HepG2 (cell line): Measurements from ENCODE around the gene DCAKD. TPM values are rescaled to one million over a fixed set of nuclear protein-coding genes. Genes with fewer than 3 reads are reported as not detected.

Source experiments
- ATAC-seq: fragments of 200-7000 bp; cut with Tn5 transposase; 3 replicates; pipeline ENCODE4 v1.9.1; 2020; ENCODE audit warnings: mild to moderate bottlenecking, moderate library complexity
- BruUV-seq: library from RNA; stranded (reverse); fragments of 400-500 nt; replicated peaks from 2 replicates; lab custom pipeline; 2021; lab: Mats Ljungman, UMichigan
- CTCF ChIA-PET: fragments of 300-600 bp; formaldehyde crosslinking; extraction: SDS; loops from one replicate; lab custom pipeline; 2021; ENCODE audit warnings: low total read pairs, inconsistent platforms, low intra/inter-chr PET ratio; lab: Yijun Ruan, JAX
- POLR2A ChIA-PET: fragments of 350-600 bp; sonication (Branson Sonifier 250); formaldehyde crosslinking; loops from one replicate; lab custom pipeline; 2020; ENCODE audit warnings: antibody characterized with exemption, inconsistent platforms; lab: Yijun Ruan, JAX
- DNase-seq: peaks from one replicate; pipeline ENCODE4 v3.0.0-alpha.2; 2015; ENCODE audit warnings: low spot score
- FAIRE-seq: peaks from 3 replicates; lab custom pipeline; 2011; peaks lifted over from hg19 to GRCh38; lab: Jason Lieb, UNC
- H2AFZ ChIP-seq: one replicate; pipeline ENCODE4 v1.6.1; 2011; ENCODE audit warnings: low read length, inconsistent platforms
- H3K27ac ChIP-seq: fragments of 300-600 bp; 3 replicates; pipeline ENCODE4 v1.8.0; 2011; ENCODE audit warnings: mixed run types, mild to moderate bottlenecking, mixed read lengths, low read length, inconsistent platforms; ENCODE audit not compliant: insufficient read depth; ENCODE audit errors: extremely low read length
- H3K27me3 ChIP-seq, 2 experiments: fragments of 200-600 bp in 1 of 2; 2 replicates in 1 of 2; 3 replicates in 1 of 2; pipeline versions ENCODE4 v1.6.0 to v1.8.0; 2011; ENCODE audit warnings: low read length in 2 of 2, mild to moderate bottlenecking in 2 of 2, moderate library complexity in 2 of 2, inconsistent platforms in 1 of 2; ENCODE audit not compliant: insufficient read depth in 2 of 2, control insufficient read depth in 1 of 2
- H3K36me3 ChIP-seq, 2 experiments: fragments of 200-600 bp in 1 of 2; replicated peaks in 1 of 2; 2 replicates in 1 of 2; 3 replicates in 1 of 2; pipeline versions ENCODE4 v1.5.1 to v1.8.0; 2011; ENCODE audit warnings: low read length in 2 of 2, inconsistent platforms in 1 of 2; ENCODE audit not compliant: insufficient read depth in 2 of 2, control insufficient read depth in 1 of 2
- H3K4me1 ChIP-seq: 2 replicates; pipeline ENCODE4 v1.5.1; 2012; ENCODE audit warnings: low read length, inconsistent platforms; ENCODE audit not compliant: insufficient read depth
- H3K4me2 ChIP-seq: 2 replicates; pipeline ENCODE4 v1.6.0; 2011; ENCODE audit warnings: low read depth, low read length, inconsistent platforms
- H3K4me3 ChIP-seq, 3 experiments: fragments of 200-600 bp in 1 of 3; sonication (generic), shearing (Covaris generic) in 1 of 3; replicated peaks in 1 of 3; 2 replicates each; pipeline ENCODE4 v1.5.1; 2011 to 2016; ENCODE audit warnings: low read length in 3 of 3, inconsistent platforms in 2 of 3, low read depth in 2 of 3, mild to moderate bottlenecking in 2 of 3, control low read depth in 1 of 3, mixed read lengths in 1 of 3; ENCODE audit not compliant: insufficient read depth in 1 of 3
- H3K79me2 ChIP-seq: one replicate; pipeline ENCODE4 v1.6.1; 2011; ENCODE audit warnings: low read length, inconsistent platforms; ENCODE audit not compliant: insufficient read depth
- H3K9ac ChIP-seq: 2 replicates; pipeline ENCODE4 v1.6.0; 2011; ENCODE audit warnings: mild to moderate bottlenecking, low read depth, low read length, inconsistent platforms; ENCODE audit not compliant: insufficient read depth
- H3K9me3 ChIP-seq: 2 replicates; pipeline ENCODE4 v1.5.1; 2012; ENCODE audit warnings: mild to moderate bottlenecking, low read length
- H4K20me1 ChIP-seq: 2 replicates; pipeline ENCODE4 v1.6.0; 2011; ENCODE audit warnings: inconsistent platforms, mild to moderate bottlenecking, low read length, moderate library complexity; ENCODE audit not compliant: insufficient read depth
- CHD2 ChIP-seq: IDR thresholded peaks from 2 replicates; pipeline ENCODE4 v1.6.1; 2011; ENCODE audit warnings: low read depth, low read length, improper control_type of control experiment
- FIP1L1 ChIP-seq: fragments of 200-400 bp; formaldehyde crosslinking; IDR thresholded peaks from 2 replicates; pipeline ENCODE4 v1.6.1; 2018; ENCODE audit warnings: low read depth, mild to moderate bottlenecking, low read length, moderate library complexity, borderline replicate concordance; ENCODE audit not compliant: insufficient read depth
- HMGA1 ChIP-seq: sonication (generic); formaldehyde crosslinking; conservative IDR thresholded peaks from 2 replicates; pipeline ENCODE4 v1.4.0; 2020; ENCODE audit warnings: missing genetic modification reagents
- KLF15 ChIP-seq: sonication (generic); formaldehyde crosslinking; IDR thresholded peaks from 2 replicates; pipeline ENCODE4 v1.8.1; 2023; ENCODE audit warnings: borderline replicate concordance, mild to moderate bottlenecking, inconsistent platforms, missing genetic modification reagents, mixed read lengths
- MTERF4 ChIP-seq: sonication (generic); formaldehyde crosslinking; IDR thresholded peaks from 2 replicates; pipeline ENCODE4 v1.8.0; 2023; ENCODE audit warnings: mild to moderate bottlenecking, missing genetic modification reagents
- NCOA5 ChIP-seq: sonication (generic); formaldehyde crosslinking; IDR thresholded peaks from 2 replicates; pipeline ENCODE4 v1.4.0; 2020; ENCODE audit warnings: missing genetic modification reagents
- PREB ChIP-seq: sonication (generic); formaldehyde crosslinking; IDR thresholded peaks from 2 replicates; pipeline ENCODE4 v1.4.0; 2020; ENCODE audit warnings: missing genetic modification reagents
- PTBP1 ChIP-seq: fragments of 200-400 bp; formaldehyde crosslinking; IDR thresholded peaks from 2 replicates; pipeline ENCODE4 v1.6.1; 2018; ENCODE audit warnings: low read length, low read depth; ENCODE audit not compliant: poor library complexity, severe bottlenecking
- SMYD3 ChIP-seq: sonication (generic); formaldehyde crosslinking; IDR thresholded peaks from 2 replicates; pipeline ENCODE4 v1.8.1; 2023; ENCODE audit warnings: mild to moderate bottlenecking, missing genetic modification reagents
- SP1 ChIP-seq, 2 experiments: fragments of 450-650 bp in 1 of 2; sonication (generic) in 1 of 2; formaldehyde crosslinking in 1 of 2; IDR thresholded peaks; 2 replicates each; pipeline versions ENCODE4 v1.4.0 to v1.6.1; 2016 to 2020; ENCODE audit warnings: missing genetic modification reagents in 1 of 2
- SYNCRIP ChIP-seq: fragments of 200-400 bp; formaldehyde crosslinking; IDR thresholded peaks from 2 replicates; pipeline ENCODE4 v1.6.1; 2018; ENCODE audit warnings: mild to moderate bottlenecking, low read depth, low read length; ENCODE audit not compliant: insufficient read depth
- TBP ChIP-seq: sonication (generic); formaldehyde crosslinking; IDR thresholded peaks from 2 replicates; pipeline ENCODE4 v1.5.0; 2020; ENCODE audit warnings: missing genetic modification reagents
- TEAD2 ChIP-seq: sonication (generic); formaldehyde crosslinking; IDR thresholded peaks from 2 replicates; pipeline ENCODE4 v1.9.0; 2021; ENCODE audit warnings: missing genetic modification reagents
- THAP7 ChIP-seq: sonication (generic); formaldehyde crosslinking; IDR thresholded peaks from 2 replicates; pipeline ENCODE4 v1.8.1; 2023; ENCODE audit warnings: mild to moderate bottlenecking, missing genetic modification reagents
- ZNF253 ChIP-seq: sonication (generic); formaldehyde crosslinking; IDR thresholded peaks from 2 replicates; pipeline ENCODE4 v1.8.0; 2022; ENCODE audit warnings: mild to moderate bottlenecking, missing genetic modification reagents, borderline replicate concordance
- ZNF280B ChIP-seq: sonication (generic); formaldehyde crosslinking; IDR thresholded peaks from 2 replicates; pipeline ENCODE4 v1.5.0; 2020; ENCODE audit warnings: missing genetic modification reagents, mild to moderate bottlenecking, borderline replicate concordance
- ZNF460 ChIP-seq: sonication (generic); formaldehyde crosslinking; IDR thresholded peaks from 2 replicates; pipeline ENCODE4 v1.5.1; 2020; ENCODE audit warnings: missing genetic modification reagents, mild to moderate bottlenecking, borderline replicate concordance
- WGBS: methylation state at CpG from one replicate; pipeline ENCODE4 v1.1.6; 2017; ENCODE audit warnings: low lambda C conversion rate; 5-methylcytosine and 5-hydroxymethylcytosine counted together
- in situ Hi-C: cut with HindIII; loops from 2 replicates; pipeline ENCODE4 v1.10.0; 2017; ENCODE audit warnings: low pct_unique_long_range_greater_than_20kb; ENCODE audit not compliant: extremely low pct_ligation_motif_present
- intact Hi-C: fragments of 100-400 bp; cut with micrococcal nuclease; formaldehyde crosslinking; loops from one replicate; pipeline ENCODE4 v1.10.0; 2022; ENCODE audit not compliant: unreplicated experiment
- polyA plus RNA-seq, 8 experiments: library from polyadenylated mRNA; depleted of rRNA in 3 of 8; stranded (reverse) in 7 of 8; unstranded in 1 of 8; fragments of >200 nt; fragmentation: Illumina TruSeq in 4 of 8; extraction: Trizol in 4 of 8; gene quantifications; 2 replicates each; pipeline versions ENCODE4 v1.2.1 to v1.2.3, GENCODE V29; 2011 to 2016; ENCODE audit warnings: low read depth in 4 of 8, missing spikeins in 1 of 8, mixed read lengths in 1 of 8; ENCODE audit not compliant: insufficient read depth in 1 of 8
- total RNA-seq, 5 experiments: library from RNA; depleted of rRNA; stranded (reverse); fragments of >200 nt; fragmentation: Illumina TruSeq; extraction: Trizol; gene quantifications; 2 replicates each; pipeline ENCODE4 v1.2.3, GENCODE V29; 2016; ENCODE audit warnings: low read depth in 1 of 5

DCAKD gene
- total and polyA plus RNA-seq, 2 of the 13 experiments (the other 11 are each of a cell fraction or from before 2014, with no cell fraction given): 25.9 to 29.2 TPM

GRCh38 chr17:45060382-45060796 lies 9.0 kb upstream of the DCAKD start (continued):
- TF ChIP-seq MTERF4 (CRISPR knock-in tag): peak; percentile 89; the same call in 1 of the 2 replicates
- 0 out of 2 replicates have a peak, but pooled peaks have one; percentile 9 for TF ChIP-seq FIP1L1

GRCh38 chr17:45052052-45052772 lies 780 bp upstream of the DCAKD start:
- Histone ChIP-seq H3K9me3 (no peaks in the 10 kb centered on the region), H3K79me2 (peaks cover 31% of the 10 kb centered on the region), H4K20me1 (no peaks in the 10 kb centered on the region), H3K9ac (peak overlapping the region; percentile 90), H3K4me2 (peak overlapping the region; percentile 98), H3K27me3 (no peaks in the 10 kb centered on the region; a peak in 1 of 5 replicates), H3K4me1 (peaks cover 49% of the 10 kb centered on the region), H3K27ac (peak overlapping the region; percentile 84), H3K4me3 (peak overlapping the region; percentile 79 to 84 (median 81)), H2AFZ (no peak overlapping the region), H3K36me3 (no peaks in the 10 kb centered on the region)
- in situ Hi-C loops (no loop called here), intact Hi-C loops (loop anchor here (5.0 kb wide), 1 partner anchor 375 kb away; no protein-coding TSS in a partner anchor)
- ChIA-PET POLR2A (interaction anchor here (4.2 kb wide), 1 partner anchor 8 kb away, joined by 74 read pairs; the partner anchor contains the start of gene NMT1), CTCF (no interaction called here)
- WGBS: 24% methylated on average over 32 of the region's 36 CpGs
- BruUV-seq: TSS peak; percentile 98
- ATAC-seq (no peak), FAIRE-seq (no peak), DNase-seq (peak; percentile 18)
- no peak for TF ChIP-seq HMGA1
- no peak for TF ChIP-seq TEAD2 (CRISPR knock-in tag)
- no peak for TF ChIP-seq SMYD3
- TF ChIP-seq TBP (CRISPR knock-in tag): no peak
- no peak for TF ChIP-seq ZNF253
- no peak for TF ChIP-seq PTBP1
- TF ChIP-seq NCOA5 (CRISPR knock-in tag): no peak
- TF ChIP-seq SP1 (IDR thresholded peaks at IDR 0.05): no peak
- no peak for TF ChIP-seq SP1 (CRISPR knock-in tag; IDR thresholded peaks at IDR 0.05)
- no peak for TF ChIP-seq KLF15 (CRISPR knock-in tag)
- no peak for TF ChIP-seq ZNF280B (CRISPR knock-in tag)
- TF ChIP-seq SYNCRIP: no peak
- TF ChIP-seq PREB (CRISPR knock-in tag): no peak
- no peak for TF ChIP-seq ZNF460 (CRISPR knock-in tag)
- no peak for TF ChIP-seq CHD2
- TF ChIP-seq THAP7 (CRISPR knock-in tag): 0 out of 2 replicates have a peak, but pooled peaks have one; percentile 58
